Activated CD4-positive, alpha-beta T cell treated with anti-CD3 and anti-CD28 coated beads for 48 hours (primary cell): ENCODE measurements around the gene ZNF839.

Experiments
- DNase-seq: peaks from one replicate; pipeline ENCODE4 v3.0.0-alpha.2; 2020

ZNF839 gene

GRCh38 chr14:102389246-102389645 lies 69.7 kb downstream of the ZNF839 start:
- no peak for DNase-seq

GRCh38 chr14:102390064-102390855 lies 70.7 kb downstream of the ZNF839 start:
- no peak for DNase-seq
